GM08714 (cell line): ENCODE data around the gene CHMP1A.
"Not testable (repeated sequence)": the region's sequence is repeated elsewhere in the genome, so short reads cannot be mapped to it uniquely, and the experiment has no call there.

Source experiments
- H3K4me3 ChIP-seq: fragments of 200-500 bp; sonication (Bioruptor generic); 2 replicates; pipeline ENCODE4 v1.5.1; 2014; ENCODE audit warnings: mild to moderate bottlenecking, low read length, inconsistent platforms
- ZNF274 ChIP-seq: IDR thresholded peaks from 2 replicates; pipeline ENCODE4 v1.6.1; 2012; ENCODE audit warnings: mild to moderate bottlenecking, low read depth, low read length

CHMP1A gene

DNA sequence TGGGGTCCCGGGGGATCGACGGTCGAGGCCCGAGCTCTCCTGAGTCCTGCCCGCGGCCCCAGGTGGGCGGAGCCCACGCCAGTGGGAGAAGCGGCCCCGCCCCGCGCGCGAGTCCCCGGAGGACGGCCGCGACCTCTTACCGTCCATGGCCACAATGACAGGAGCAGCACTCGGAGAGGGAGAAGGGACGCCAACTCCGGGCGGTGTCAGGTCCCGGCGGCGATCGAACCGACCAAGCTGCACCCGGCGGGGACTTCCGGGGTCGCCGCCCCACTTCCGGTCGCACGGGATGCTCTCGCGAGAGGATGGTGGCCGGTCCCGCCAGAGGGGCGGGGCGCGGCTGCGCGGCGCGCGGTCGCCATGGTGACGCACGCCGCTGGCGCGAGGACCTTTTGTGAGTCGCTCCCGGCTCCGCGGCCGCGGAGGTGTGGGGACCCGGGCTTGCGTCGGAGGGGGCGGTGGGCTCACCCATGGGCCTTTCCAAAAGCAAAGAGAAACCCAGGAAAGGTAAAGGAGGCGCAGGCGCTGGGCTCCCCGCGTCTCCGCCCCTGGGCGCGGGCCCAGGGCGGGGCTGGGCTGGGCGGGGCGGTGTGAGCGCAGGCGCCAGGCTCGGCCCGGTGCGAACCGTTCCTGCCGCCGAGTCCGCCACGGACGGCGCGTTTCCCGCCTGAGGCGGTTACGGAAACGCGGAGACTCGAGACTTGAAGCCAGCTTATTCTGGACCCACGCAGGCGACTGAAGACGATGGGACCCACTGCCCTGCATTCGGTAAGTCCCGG lies at the start of gene CHMP1A, which contains the start of gene SPATA33:
Gene CHMP1A (minus strand): TSS at position 267 of the 779 bp plus-strand sequence. CDS start 120 bp downstream, at position 147.
Gene SPATA33 (plus strand): TSS at position 395 of the 779 bp plus-strand sequence. CDS start 76 bp downstream, at position 471.
- no peak for TF ChIP-seq ZNF274
- peak within 1 kb of the TSS; percentile 93 for H3K4me3 ChIP-seq

DNA sequence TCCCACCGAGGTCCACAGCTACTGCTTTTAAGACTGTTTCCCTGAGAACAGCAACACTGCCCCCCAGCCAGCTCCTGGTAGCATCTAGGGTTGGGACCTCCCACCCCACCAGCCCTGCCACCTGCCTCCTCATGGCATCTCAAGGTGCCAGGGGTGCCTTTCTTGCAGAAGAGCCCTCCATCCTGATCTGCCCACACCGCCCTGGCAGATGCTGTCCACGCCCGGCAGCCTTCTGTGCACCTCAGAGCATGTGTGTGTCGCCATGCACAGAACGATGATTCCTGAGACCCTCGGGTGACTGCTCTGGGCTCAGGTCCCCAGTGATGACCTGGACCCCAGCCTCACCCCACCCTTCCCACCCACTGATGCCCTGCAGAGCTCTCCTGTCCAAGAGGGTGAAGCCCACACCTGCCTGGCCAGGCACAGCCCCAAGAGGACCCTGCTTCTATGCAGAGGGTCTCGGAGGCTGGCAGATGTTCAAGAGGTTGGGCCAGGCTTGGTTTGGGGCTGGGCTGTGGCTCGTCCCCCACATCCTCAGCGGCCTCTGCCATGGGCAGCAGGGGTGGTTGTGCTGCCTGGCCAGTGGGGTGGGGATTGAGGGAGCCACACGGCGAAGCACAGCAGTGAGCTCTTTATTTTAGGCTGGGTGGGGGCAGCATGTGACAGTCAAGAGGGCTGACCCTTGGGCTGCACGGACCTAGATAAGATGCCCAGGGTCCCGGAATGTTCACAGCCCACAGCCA lies 49.2 kb upstream of the CHMP1A start:
- TF ChIP-seq ZNF274, result no peak
- no peak overlapping the region for H3K4me3 ChIP-seq

DNA sequence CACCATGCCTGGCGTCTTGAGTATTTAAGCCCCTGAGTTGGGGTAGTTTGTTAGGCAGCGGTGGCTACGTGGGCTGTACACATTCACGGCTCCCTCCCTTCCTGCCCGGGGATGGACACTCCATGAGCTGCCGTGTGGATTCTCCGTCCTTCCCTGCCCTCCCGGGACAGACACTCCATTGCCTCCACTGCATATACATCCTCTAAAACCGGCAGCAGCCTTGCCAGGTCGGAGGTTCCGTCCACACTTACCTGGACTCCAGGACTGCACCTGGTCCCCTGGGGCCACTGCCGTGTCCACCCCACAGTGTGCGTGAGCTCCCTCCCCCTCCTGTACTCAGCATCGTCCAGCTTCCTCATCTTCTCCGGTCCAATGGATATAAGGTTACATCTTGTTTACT lies 47.5 kb upstream of the CHMP1A start:
- no peak overlapping the region for H3K4me3 ChIP-seq
- no peak for TF ChIP-seq ZNF274

DNA sequence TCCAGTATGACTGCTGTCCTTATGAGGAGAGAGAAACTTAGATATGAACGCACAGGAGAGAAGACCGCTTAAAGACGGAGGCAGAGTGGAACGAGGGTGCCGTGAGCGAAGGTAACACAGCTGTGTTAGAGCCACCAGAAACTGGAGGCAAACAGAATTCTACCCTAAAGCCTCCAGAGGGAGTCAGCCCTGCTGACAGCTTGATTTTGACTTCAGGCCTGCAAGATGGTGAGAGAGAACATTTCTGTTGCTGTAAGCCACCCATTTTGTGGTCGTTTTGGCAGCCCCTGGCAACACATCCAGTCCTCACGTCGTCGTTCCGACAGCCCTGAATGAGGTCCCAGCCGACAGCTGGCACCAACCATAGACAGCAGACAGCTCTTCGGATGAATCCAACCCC lies 46.8 kb upstream of the CHMP1A start:
- no peak overlapping the region for H3K4me3 ChIP-seq
- no peak for TF ChIP-seq ZNF274

DNA sequence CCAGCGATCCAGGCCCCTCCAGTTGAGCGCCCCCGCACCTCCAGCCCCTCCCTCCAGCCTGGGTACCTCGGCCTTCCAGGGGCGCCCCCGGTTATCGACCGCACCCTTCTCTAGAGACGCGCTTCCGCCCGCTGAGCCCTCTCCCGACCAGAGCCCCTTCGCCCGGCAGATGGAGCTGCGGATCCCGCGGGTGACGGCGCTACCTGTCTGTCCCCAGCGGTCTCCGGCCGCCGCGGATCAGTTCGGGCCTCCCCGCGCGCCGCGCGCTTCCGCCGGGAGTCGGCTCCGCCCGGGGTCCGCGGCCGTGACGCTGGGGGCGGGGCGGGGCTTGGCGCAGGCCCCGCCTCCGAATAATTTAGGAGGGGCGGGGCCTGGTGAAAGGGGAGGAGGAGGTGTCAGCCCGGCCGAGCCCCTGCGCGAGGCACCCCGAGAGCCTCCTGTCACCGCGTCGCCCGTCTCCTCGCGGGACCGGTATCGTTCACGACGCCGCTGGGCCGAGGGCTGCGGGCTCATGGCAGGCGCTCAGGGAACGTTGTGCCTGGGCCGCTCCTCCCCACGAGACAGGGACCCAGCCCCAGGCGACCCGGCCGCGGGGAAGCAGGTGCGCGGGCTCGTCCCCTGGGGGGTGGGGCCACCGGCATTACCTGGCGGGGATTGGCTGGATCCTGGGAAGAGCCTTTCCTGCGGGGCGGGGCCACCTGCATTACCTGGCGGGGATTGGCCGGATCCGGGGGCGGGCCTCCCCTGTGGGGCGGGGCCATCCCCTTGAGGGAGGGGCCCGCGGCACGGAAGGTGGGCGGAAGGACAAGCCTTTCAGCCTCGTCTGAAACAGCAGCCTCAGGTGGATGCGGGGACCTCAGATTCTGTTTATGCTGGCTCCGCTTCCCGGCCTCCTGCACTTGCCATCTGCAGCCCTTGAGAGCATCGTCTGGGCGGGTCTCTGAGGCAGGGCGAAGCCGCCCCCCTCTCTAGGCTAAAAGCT lies 44.2 kb upstream of the CHMP1A start, which contains the start of gene SPATA2L:
Gene SPATA2L (minus strand): TSS at position 281 of the 982 bp plus-strand sequence. CDS start 473 bp downstream, outside the sequence.
- H3K4me3 ChIP-seq, result peak within 1 kb of the TSS; percentile 63
- TF ChIP-seq ZNF274, result no peak

DNA sequence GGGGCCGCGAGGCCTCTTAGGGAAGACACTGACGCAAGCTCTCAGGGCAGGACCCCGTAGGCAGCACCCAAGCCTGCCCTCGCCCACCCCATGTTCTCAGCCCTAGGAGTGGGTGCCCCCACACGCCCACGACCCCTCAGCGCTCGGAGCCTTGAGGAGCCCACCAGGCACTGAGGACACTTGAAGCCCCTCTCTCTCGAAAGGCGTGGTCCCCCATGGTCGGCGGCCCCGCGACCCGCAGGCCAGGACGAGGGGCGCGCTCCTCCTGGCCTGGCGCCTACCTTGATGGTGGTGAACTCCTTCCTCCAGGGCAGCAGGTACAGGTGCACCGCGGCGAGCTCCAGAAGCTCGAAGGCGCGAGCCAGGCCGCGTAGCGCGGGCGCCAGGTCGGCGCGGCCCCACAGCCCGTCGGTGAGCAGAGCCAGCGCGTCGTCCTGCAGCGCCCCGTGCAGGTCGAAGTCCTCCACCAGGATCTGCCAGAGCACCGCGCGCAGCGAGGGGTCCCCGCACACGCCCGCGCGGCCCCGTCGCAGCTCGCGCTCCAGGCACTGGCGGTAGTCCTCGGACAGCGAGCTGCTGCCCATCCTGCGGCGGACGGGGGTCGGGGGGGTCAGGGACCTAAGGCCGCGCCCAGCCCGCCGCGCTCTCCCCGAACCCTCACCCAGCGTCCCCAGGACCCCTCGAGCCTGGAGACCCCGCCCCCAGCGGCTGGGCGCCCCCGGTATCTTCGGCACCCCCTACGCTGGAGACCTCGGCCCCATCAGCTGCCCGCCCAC lies 43.3 kb upstream of the CHMP1A start:
- H3K4me3 ChIP-seq, result peak overlapping the region; percentile 63
- TF ChIP-seq ZNF274, result no peak

DNA sequence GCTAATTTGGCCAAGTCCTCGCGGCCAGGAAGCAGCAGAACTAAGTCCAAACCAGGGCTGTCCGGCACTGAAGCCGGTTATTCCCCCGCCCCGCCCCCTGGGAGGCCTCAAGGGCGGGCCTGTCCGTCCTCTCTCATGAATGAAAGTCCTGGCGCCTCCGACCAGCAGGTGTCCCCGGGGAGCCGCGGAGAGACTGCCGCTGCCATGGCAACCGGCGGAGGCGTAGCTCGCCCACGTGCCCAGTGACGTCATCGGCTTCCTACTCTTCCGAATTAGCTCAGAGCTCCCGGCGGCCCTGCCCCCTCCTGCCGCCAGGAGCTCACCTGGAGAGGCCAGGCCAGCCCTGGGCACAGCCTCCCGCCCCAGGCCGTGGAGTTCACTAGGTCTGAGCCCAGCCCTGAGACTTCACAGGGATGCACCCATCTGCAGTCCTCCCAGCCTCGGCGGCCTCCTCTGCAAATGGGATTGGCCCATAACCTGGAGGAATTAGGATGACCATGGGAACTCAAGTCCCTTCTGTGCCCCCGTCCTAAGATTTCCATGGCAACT lies 42.7 kb upstream of the CHMP1A start:
- peak overlapping the region; percentile 63; the same call in 1 of the 2 replicates for H3K4me3 ChIP-seq
- TF ChIP-seq ZNF274, result no peak

DNA sequence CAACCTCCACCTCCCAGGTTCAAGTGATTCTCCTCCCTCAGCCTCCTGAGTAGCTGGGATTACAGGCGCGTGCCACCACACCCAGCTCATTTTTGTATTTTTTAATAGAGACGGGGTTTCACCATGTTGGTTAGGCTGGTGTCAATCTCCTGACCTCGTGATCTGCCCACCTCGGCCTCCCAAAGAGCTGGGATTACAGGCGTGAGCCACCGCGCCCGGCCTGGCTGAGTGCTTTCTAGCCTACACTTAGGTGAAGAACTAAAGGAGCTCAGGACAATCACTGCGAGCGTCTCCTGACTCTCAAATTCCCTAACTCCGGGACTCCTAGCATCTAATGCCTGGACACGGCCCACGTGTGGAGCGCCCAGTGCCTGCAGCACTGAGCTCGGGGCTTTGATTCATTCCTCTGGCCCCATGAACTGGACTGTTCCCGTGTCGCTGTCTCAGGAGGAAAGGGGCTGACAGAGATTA lies 42.2 kb upstream of the CHMP1A start:
- H3K4me3 ChIP-seq, result not testable (repeated sequence)

DNA sequence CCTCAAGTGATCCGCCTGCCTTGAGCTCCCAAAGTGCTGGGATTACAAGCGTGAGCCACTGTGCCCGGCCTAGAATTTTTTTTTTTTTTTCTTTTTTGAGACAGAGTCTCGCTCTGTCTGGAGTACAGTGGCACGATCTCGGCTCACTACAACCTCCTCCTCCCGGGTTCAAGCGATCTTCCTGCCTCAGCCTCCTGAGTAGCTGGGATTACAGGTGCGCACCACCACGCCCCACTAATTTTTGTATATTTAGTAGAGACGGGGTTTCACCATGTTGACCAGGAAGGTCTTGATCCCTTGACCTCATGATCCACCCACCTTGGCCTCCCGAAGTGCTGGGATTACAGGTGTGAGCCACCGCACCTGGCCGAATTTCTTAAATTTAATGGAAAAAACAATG lies 41.2 kb upstream of the CHMP1A start:
- H3K4me3 ChIP-seq, result not testable (repeated sequence)

DNA sequence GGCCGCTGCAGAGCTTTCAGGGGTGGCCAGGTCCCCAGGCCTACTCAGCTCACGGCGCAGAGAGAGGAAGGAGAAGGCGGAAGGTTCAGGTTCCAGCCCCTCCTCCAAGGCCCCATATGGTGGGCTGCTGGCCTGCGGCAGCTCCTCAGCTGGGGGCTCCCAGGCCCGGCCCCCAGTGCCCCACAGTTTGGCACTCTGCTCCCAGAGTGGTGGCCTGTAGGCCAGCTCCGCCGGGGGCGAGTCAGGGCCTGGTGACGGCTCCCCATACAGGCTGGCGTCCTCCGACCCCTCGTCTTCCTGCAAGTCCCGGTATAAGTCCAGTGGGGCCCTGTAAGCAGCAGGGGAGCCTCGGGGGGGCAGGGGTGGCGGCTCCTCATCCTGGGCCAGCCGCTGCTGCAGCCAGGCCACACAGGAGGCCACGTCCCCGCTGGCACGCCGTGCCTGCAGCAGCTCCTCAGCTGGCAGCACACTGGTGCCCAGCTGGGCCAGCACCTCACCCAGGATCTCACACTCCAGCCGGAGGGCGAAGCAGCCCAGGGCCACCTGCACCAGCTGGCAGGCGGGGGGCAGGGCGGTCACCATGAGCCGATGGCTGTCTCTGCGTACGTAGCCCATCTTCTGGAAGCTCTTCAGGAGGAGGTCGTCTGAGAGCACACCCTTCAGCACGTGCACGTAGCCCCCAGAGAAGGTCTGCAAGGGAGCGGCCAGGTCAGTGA lies 40.3 kb upstream of the CHMP1A start:
- no peak overlapping the region for H3K4me3 ChIP-seq
- TF ChIP-seq ZNF274, result no peak

DNA sequence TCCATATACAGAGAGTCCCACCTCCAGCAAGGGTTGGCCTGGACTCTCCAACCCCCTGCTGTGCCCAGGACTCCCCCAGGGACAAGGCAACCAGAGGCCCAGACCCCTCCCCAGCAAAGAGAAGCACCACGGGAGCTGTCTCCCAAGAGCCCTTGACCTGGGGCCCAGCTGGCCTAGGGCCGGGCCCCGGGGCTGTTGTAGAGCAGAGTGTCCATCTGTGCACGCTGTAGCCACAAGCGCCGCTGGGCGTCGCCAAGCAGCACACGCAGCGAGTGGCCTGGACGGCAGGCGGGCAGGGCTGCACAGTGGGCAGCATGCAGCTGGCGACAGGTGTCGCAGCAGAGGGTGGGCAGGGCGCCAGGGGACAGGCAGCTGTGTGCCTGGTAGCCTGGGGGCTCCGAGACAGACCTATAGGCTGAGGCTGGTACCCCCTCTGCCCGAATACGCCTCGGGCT lies 39.7 kb upstream of the CHMP1A start:
- H3K4me3 ChIP-seq, result no peak overlapping the region
- no peak for TF ChIP-seq ZNF274

DNA sequence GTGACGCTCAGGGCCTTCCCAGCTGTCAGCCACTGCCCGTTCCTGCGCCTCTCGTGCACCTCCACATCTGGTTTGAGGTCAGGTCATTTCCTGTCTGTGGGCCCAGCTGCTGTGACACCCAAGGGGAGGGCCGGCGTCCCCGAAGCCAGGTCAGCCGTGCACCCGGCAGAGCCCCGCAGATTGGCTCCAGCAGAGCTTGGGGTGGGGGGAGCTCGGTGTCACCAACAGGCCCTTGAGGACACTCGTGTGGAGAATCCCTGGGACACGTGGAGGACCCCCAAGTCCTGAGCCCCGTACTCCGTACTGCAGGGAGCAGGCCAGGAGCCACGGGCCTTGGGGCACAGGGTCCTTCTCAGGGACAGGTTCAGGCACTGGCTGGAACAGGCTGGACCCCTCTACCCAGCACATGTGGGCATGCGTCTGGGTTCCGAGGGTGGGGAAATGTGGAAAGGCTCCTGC lies 39.2 kb upstream of the CHMP1A start:
- no peak for TF ChIP-seq ZNF274
- no peak overlapping the region for H3K4me3 ChIP-seq
